ENCODE measurements around the gene TMEM130. TPM values are rescaled to one million over a fixed set of nuclear protein-coding genes. Genes with fewer than 3 reads are reported as not detected.
A peak's percentile ranks its signal among the peaks of the same experiment; 100 is the strongest.

Gene TMEM130
- total RNA-seq (under 1 TPM in 1 of 2 experiments, not detected in 1; 0.39 TPM), total RNA-seq (0 to 0.35 (median 0) reads per million in 172 experiments)
- not detected for polyA plus RNA-seq (2013, experiment 1 of 2)
- 0.12 TPM for polyA plus RNA-seq (2013, experiment 2 of 2)

- Histone ChIP-seq H3K27me3 (ENCODE audit: control insufficient read depth in 1 of 2, insufficient read depth in 2 of 2, low read length in 2 of 2) (peaks cover 10 to 27% of the 10 kb centered on the region in 2 experiments), H3K9me3 (ENCODE audit: control insufficient read depth in 1 of 2, insufficient read depth in 1 of 2, low read length in 2 of 2) (no peaks in the 10 kb centered on the region), H3K4me3 (ENCODE audit: low read length) (peak within 1 kb of the TSS; percentile 40), H3K4me1 (ENCODE audit: insufficient read depth, low read length) (peaks cover 21% of the 10 kb centered on the region), H3K27ac (ENCODE audit: low read depth in 1 of 2, low read length in 2 of 2) (no peak within 1 kb of the TSS), H3K36me3 (ENCODE audit: insufficient read depth, low read length) (no peaks in the 10 kb centered on the region)
- Mint-ChIP-seq H3K4me1 (ENCODE audit: low read depth) (no peaks in the 10 kb centered on the region), H3K36me3 (ENCODE audit: low read depth) (no peaks in the 10 kb centered on the region), H3K4me3 (peak within 1 kb of the TSS; percentile 78), H3K27ac (no peak within 1 kb of the TSS), H3K9me3 (no peaks in the 10 kb centered on the region), H3K27me3 (peaks cover 30% of the 10 kb centered on the region)
- TF ChIP-seq CTCF (IDR thresholded peaks at IDR 0.05), result no peak
- DNase-seq (peak in 2 of 14 experiments; percentile 16 to 21), ATAC-seq (ENCODE audit: poor library complexity) (peak; percentile 12)
- CTCF ChIA-PET, result no interaction called here
- intact Hi-C loops (cut with DNase I, micrococcal nuclease), result no loop called here
- POLR2A ChIA-PET, result interaction anchor here (1.0 to 1.3 kb wide), 2 partner anchors 9 to 10 kb away, joined by 3 read pairs; partner anchors contain the start of gene TRRAP
Observed at GRCh38 chr7:98869597-98870120, at the start of gene TMEM130. TMEM130 (minus strand) TSS chr7:98870014; CDS start chr7:98869861, 153 bp downstream.

DNA sequence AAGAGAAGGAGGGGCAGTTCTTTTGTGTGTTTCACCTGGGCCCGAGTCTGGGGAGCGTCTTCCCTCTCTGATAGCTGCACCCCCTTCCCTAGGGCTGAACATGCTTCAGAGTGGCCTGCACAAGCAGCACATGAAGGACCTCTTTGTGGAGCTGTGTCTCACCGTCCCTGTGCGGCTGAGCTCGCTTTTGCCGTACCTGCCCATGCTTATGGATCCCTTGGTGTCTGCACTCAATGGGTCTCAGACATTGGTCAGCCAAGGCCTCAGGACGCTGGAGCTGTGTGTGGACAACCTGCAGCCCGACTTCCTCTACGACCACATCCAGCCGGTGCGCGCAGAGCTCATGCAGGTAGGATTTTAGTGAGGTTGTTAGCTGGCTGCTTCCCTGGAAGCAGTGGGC, 47.5 kb upstream of the TMEM130 start:
- Mint-ChIP-seq H3K27ac (no peak overlapping the region), H3K27me3 (no peaks in the 10 kb centered on the region), H3K36me3 (ENCODE audit: low read depth) (peaks cover 93% of the 10 kb centered on the region), H3K4me3 (no peak overlapping the region), H3K9me3 (no peaks in the 10 kb centered on the region), H3K4me1 (ENCODE audit: low read depth) (no peaks in the 10 kb centered on the region)
- H3K9me3 ChIP-seq (ENCODE audit: control insufficient read depth in 1 of 2, insufficient read depth in 1 of 2, low read length in 2 of 2), result no peaks in the 10 kb centered on the region
- ChIA-PET POLR2A (no interaction called here), CTCF (no interaction called here)
- H3K27ac ChIP-seq (ENCODE audit: low read depth in 1 of 2, low read length in 2 of 2), result no peak overlapping the region
- H3K4me3 ChIP-seq (ENCODE audit: low read length), result no peak overlapping the region
- intact Hi-C loops (cut with DNase I, micrococcal nuclease), result no loop called here
- no peaks in the 10 kb centered on the region for H3K4me1 ChIP-seq (ENCODE audit: insufficient read depth, low read length)
- no peaks in the 10 kb centered on the region for H3K27me3 ChIP-seq (ENCODE audit: control insufficient read depth in 1 of 2, insufficient read depth in 2 of 2, low read length in 2 of 2)
- H3K36me3 ChIP-seq (ENCODE audit: insufficient read depth, low read length), result peaks cover 88% of the 10 kb centered on the region
- ATAC-seq (ENCODE audit: poor library complexity) (no peak), DNase-seq (no peak)
- TF ChIP-seq CTCF (IDR thresholded peaks at IDR 0.05), result no peak

- ChIA-PET CTCF (no interaction called here), POLR2A (no interaction called here)
- H3K36me3 Mint-ChIP-seq (ENCODE audit: low read depth), result peaks cover 91% of the 10 kb centered on the region
Observed at GRCh38 chr7:98913612-98914011, 43.8 kb upstream of the TMEM130 start.

More at GRCh38 chr7:98913612-98914011, 43.8 kb upstream of the TMEM130 start:
- H3K27me3 Mint-ChIP-seq, result no peaks in the 10 kb centered on the region
- no peak for ATAC-seq (ENCODE audit: poor library complexity)
- H3K36me3 ChIP-seq (ENCODE audit: insufficient read depth, low read length), result peaks cover 93% of the 10 kb centered on the region
- H3K27ac Mint-ChIP-seq, result no peak overlapping the region
- no peaks in the 10 kb centered on the region for H3K4me1 Mint-ChIP-seq (ENCODE audit: low read depth)
- no peaks in the 10 kb centered on the region for H3K27me3 ChIP-seq (ENCODE audit: control insufficient read depth in 1 of 2, insufficient read depth in 2 of 2, low read length in 2 of 2)
- intact Hi-C loops (cut with DNase I, micrococcal nuclease), result no loop called here
- DNase-seq, result no peak
- no peak overlapping the region for H3K4me3 Mint-ChIP-seq
- no peak for TF ChIP-seq CTCF (IDR thresholded peaks at IDR 0.05)
- H3K27ac ChIP-seq (ENCODE audit: low read depth in 1 of 2, low read length in 2 of 2), result no peak overlapping the region
- no peaks in the 10 kb centered on the region for H3K9me3 ChIP-seq (ENCODE audit: control insufficient read depth in 1 of 2, insufficient read depth in 1 of 2, low read length in 2 of 2)
- no peak overlapping the region for H3K4me3 ChIP-seq (ENCODE audit: low read length)
- no peaks in the 10 kb centered on the region for H3K9me3 Mint-ChIP-seq
- H3K4me1 ChIP-seq (ENCODE audit: insufficient read depth, low read length), result no peaks in the 10 kb centered on the region
